ENCODE results near the gene STARD5.

Gene STARD5

GRCh38 chr15:81282606-81282895, 41.4 kb downstream of the STARD5 start:
- no peak overlapping the region for H2BK5ac ChIP-seq (ENCODE audit: low read depth, low read length, poor library complexity, severe bottlenecking)
- peaks cover 11% of the 10 kb centered on the region for H3K4me1 ChIP-seq (ENCODE audit: control insufficient read depth, insufficient read depth, low read depth, low read length)
- H2AFZ ChIP-seq (ENCODE audit: low read depth, low read length): no peak overlapping the region
- H3K27me3 ChIP-seq (ENCODE audit: control insufficient read depth in 1 of 2, insufficient read depth in 1 of 2, low read length in 2 of 2): peaks cover 5 to 52% of the 10 kb centered on the region in 2 experiments
- H2BK12ac ChIP-seq (ENCODE audit: low read length in 2 of 2): no peak overlapping the region
- H3K18ac ChIP-seq (ENCODE audit: low read depth in 1 of 2, low read length in 2 of 2): no peak overlapping the region
- peaks cover 0 to 19% of the 10 kb centered on the region in 2 experiments for H3K36me3 ChIP-seq (ENCODE audit: control insufficient read depth in 1 of 2, insufficient read depth in 2 of 2, low read depth in 1 of 2, low read length in 2 of 2)
- DNase-seq: no peak
- H3K79me1 ChIP-seq (replicated peaks; ENCODE audit: low read length, poor library complexity, severe bottlenecking): no peaks in the 10 kb centered on the region
- H3K14ac ChIP-seq (ENCODE audit: low read length in 2 of 2): no peak overlapping the region
- H3K9ac ChIP-seq (ENCODE audit: low read length): no peak overlapping the region
- no peak overlapping the region for H4K8ac ChIP-seq (ENCODE audit: low read length)
- H3K4me3 ChIP-seq (ENCODE audit: insufficient read depth in 1 of 2, low read depth in 1 of 2, low read length in 2 of 2): no peak overlapping the region
- no peak overlapping the region for H4K91ac ChIP-seq (ENCODE audit: low read length)
- no peak overlapping the region for H2BK15ac ChIP-seq (ENCODE audit: low read depth, poor library complexity, severe bottlenecking)
- H2BK120ac ChIP-seq (ENCODE audit: low read depth, low read length): no peak overlapping the region
- no peak overlapping the region for H3K27ac ChIP-seq (ENCODE audit: low read length, poor library complexity, severe bottlenecking)
- no peak overlapping the region for H2AK5ac ChIP-seq (ENCODE audit: low read length, severe bottlenecking)
- no peak overlapping the region for H3K23ac ChIP-seq (ENCODE audit: low read length in 2 of 2)
- no peak overlapping the region for H3K4me2 ChIP-seq (ENCODE audit: low read length, poor library complexity, severe bottlenecking)
- WGBS: 93% methylated on average over 17 of the region's 18 CpGs
- peaks cover 6% of the 10 kb centered on the region for H3K9me3 ChIP-seq (ENCODE audit: control insufficient read depth, low read length)
- H3K4ac ChIP-seq (ENCODE audit: low read depth in 1 of 2, low read length in 2 of 2): no peak overlapping the region

GRCh38 chr15:81281766-81282605, 42.0 kb downstream of the STARD5 start:
- H3K4me2 ChIP-seq (ENCODE audit: low read length, poor library complexity, severe bottlenecking): no peak overlapping the region
- H3K18ac ChIP-seq (ENCODE audit: low read depth in 1 of 2, low read length in 2 of 2): no peak overlapping the region
- H3K9ac ChIP-seq (ENCODE audit: low read length): no peak overlapping the region
- peaks cover 5 to 47% of the 10 kb centered on the region in 2 experiments for H3K27me3 ChIP-seq (ENCODE audit: control insufficient read depth in 1 of 2, insufficient read depth in 1 of 2, low read length in 2 of 2)
- H2BK15ac ChIP-seq (ENCODE audit: low read depth, poor library complexity, severe bottlenecking): no peak overlapping the region
- 91% methylated on average over 12 of the region's 12 CpGs for WGBS
- peaks cover 11% of the 10 kb centered on the region for H3K9me3 ChIP-seq (ENCODE audit: control insufficient read depth, low read length)
- no peak overlapping the region for H3K27ac ChIP-seq (ENCODE audit: low read length, poor library complexity, severe bottlenecking)
- no peak overlapping the region for H2AFZ ChIP-seq (ENCODE audit: low read depth, low read length)
- no peak overlapping the region for H3K14ac ChIP-seq (ENCODE audit: low read length in 2 of 2)
- H3K4me3 ChIP-seq (ENCODE audit: insufficient read depth in 1 of 2, low read depth in 1 of 2, low read length in 2 of 2): no peak overlapping the region
- no peak overlapping the region for H2AK5ac ChIP-seq (ENCODE audit: low read length, severe bottlenecking)
- H3K79me1 ChIP-seq (replicated peaks; ENCODE audit: low read length, poor library complexity, severe bottlenecking): no peaks in the 10 kb centered on the region
- H3K4ac ChIP-seq (ENCODE audit: low read depth in 1 of 2, low read length in 2 of 2): no peak overlapping the region
- H3K4me1 ChIP-seq (ENCODE audit: control insufficient read depth, insufficient read depth, low read depth, low read length): peaks cover 11% of the 10 kb centered on the region
- no peak overlapping the region for H2BK5ac ChIP-seq (ENCODE audit: low read depth, low read length, poor library complexity, severe bottlenecking)
- peaks cover 0 to 17% of the 10 kb centered on the region in 2 experiments for H3K36me3 ChIP-seq (ENCODE audit: control insufficient read depth in 1 of 2, insufficient read depth in 2 of 2, low read depth in 1 of 2, low read length in 2 of 2)
- DNase-seq: no peak
- no peak overlapping the region for H3K23ac ChIP-seq (ENCODE audit: low read length in 2 of 2)
- H2BK120ac ChIP-seq (ENCODE audit: low read depth, low read length): no peak overlapping the region
- H4K8ac ChIP-seq (ENCODE audit: low read length): no peak overlapping the region
- no peak overlapping the region for H2BK12ac ChIP-seq (ENCODE audit: low read length in 2 of 2)
- H4K91ac ChIP-seq (ENCODE audit: low read length): no peak overlapping the region

- H3K9ac ChIP-seq (ENCODE audit: low read length): no peak overlapping the region
- H2BK5ac ChIP-seq (ENCODE audit: low read depth, low read length, poor library complexity, severe bottlenecking): no peak overlapping the region
- H3K4ac ChIP-seq (ENCODE audit: low read depth in 1 of 2, low read length in 2 of 2): no peak overlapping the region
- peak overlapping the region in 1 of 2 experiments; percentile 1 for H3K14ac ChIP-seq (ENCODE audit: low read length in 2 of 2)
- H3K4me1 ChIP-seq (ENCODE audit: control insufficient read depth, insufficient read depth, low read depth, low read length): peaks cover 11% of the 10 kb centered on the region
- H3K79me1 ChIP-seq (replicated peaks; ENCODE audit: low read length, poor library complexity, severe bottlenecking): no peaks in the 10 kb centered on the region
- H2BK12ac ChIP-seq (ENCODE audit: low read length in 2 of 2): no peak overlapping the region
- H2AFZ ChIP-seq (ENCODE audit: low read depth, low read length): no peak overlapping the region
- H2AK5ac ChIP-seq (ENCODE audit: low read length, severe bottlenecking): no peak overlapping the region
- no peak overlapping the region for H3K4me2 ChIP-seq (ENCODE audit: low read length, poor library complexity, severe bottlenecking)
- H2BK120ac ChIP-seq (ENCODE audit: low read depth, low read length): no peak overlapping the region
- WGBS: 81% methylated on average over 3 of the region's 3 CpGs
- H4K8ac ChIP-seq (ENCODE audit: low read length): no peak overlapping the region
- H3K27ac ChIP-seq (ENCODE audit: low read length, poor library complexity, severe bottlenecking): no peak overlapping the region
- H3K4me3 ChIP-seq (ENCODE audit: insufficient read depth in 1 of 2, low read depth in 1 of 2, low read length in 2 of 2): no peak overlapping the region
- no peak overlapping the region for H4K91ac ChIP-seq (ENCODE audit: low read length)
- H3K23ac ChIP-seq (ENCODE audit: low read length in 2 of 2): no peak overlapping the region
- no peak overlapping the region for H2BK15ac ChIP-seq (ENCODE audit: low read depth, poor library complexity, severe bottlenecking)
- H3K9me3 ChIP-seq (ENCODE audit: control insufficient read depth, low read length): peaks cover 14% of the 10 kb centered on the region
- H3K18ac ChIP-seq (ENCODE audit: low read depth in 1 of 2, low read length in 2 of 2): no peak overlapping the region
- no peak for DNase-seq
- H3K27me3 ChIP-seq (ENCODE audit: control insufficient read depth in 1 of 2, insufficient read depth in 1 of 2, low read length in 2 of 2): peaks cover 5 to 42% of the 10 kb centered on the region in 2 experiments
- peaks cover 0 to 14% of the 10 kb centered on the region in 2 experiments for H3K36me3 ChIP-seq (ENCODE audit: control insufficient read depth in 1 of 2, insufficient read depth in 2 of 2, low read depth in 1 of 2, low read length in 2 of 2)
Measured at GRCh38 chr15:81281456-81281735, 42.5 kb downstream of the STARD5 start.

GRCh38 chr15:81280696-81281455, 43.1 kb downstream of the STARD5 start:
- DNase-seq: no peak
- H3K27ac ChIP-seq (ENCODE audit: low read length, poor library complexity, severe bottlenecking): no peak overlapping the region
- H2BK12ac ChIP-seq (ENCODE audit: low read length in 2 of 2): no peak overlapping the region
- WGBS: 71% methylated on average over 8 of the region's 8 CpGs
- peaks cover 11% of the 10 kb centered on the region for H3K4me1 ChIP-seq (ENCODE audit: control insufficient read depth, insufficient read depth, low read depth, low read length)
- no peak overlapping the region for H3K9ac ChIP-seq (ENCODE audit: low read length)
- H3K79me1 ChIP-seq (replicated peaks; ENCODE audit: low read length, poor library complexity, severe bottlenecking): no peaks in the 10 kb centered on the region
- H2BK5ac ChIP-seq (ENCODE audit: low read depth, low read length, poor library complexity, severe bottlenecking): no peak overlapping the region
- H3K27me3 ChIP-seq (ENCODE audit: control insufficient read depth in 1 of 2, insufficient read depth in 1 of 2, low read length in 2 of 2): peaks cover 5 to 39% of the 10 kb centered on the region in 2 experiments
- H3K9me3 ChIP-seq (ENCODE audit: control insufficient read depth, low read length): peaks cover 14% of the 10 kb centered on the region
- peaks cover 0 to 8% of the 10 kb centered on the region in 2 experiments for H3K36me3 ChIP-seq (ENCODE audit: control insufficient read depth in 1 of 2, insufficient read depth in 2 of 2, low read depth in 1 of 2, low read length in 2 of 2)
- no peak overlapping the region for H2AK5ac ChIP-seq (ENCODE audit: low read length, severe bottlenecking)
- H4K8ac ChIP-seq (ENCODE audit: low read length): no peak overlapping the region
- H3K4me3 ChIP-seq (ENCODE audit: insufficient read depth in 1 of 2, low read depth in 1 of 2, low read length in 2 of 2): no peak overlapping the region
- no peak overlapping the region for H3K23ac ChIP-seq (ENCODE audit: low read length in 2 of 2)
- no peak overlapping the region for H2BK120ac ChIP-seq (ENCODE audit: low read depth, low read length)
- H4K91ac ChIP-seq (ENCODE audit: low read length): no peak overlapping the region
- H3K4ac ChIP-seq (ENCODE audit: low read depth in 1 of 2, low read length in 2 of 2): no peak overlapping the region
- no peak overlapping the region for H2AFZ ChIP-seq (ENCODE audit: low read depth, low read length)
- no peak overlapping the region for H3K18ac ChIP-seq (ENCODE audit: low read depth in 1 of 2, low read length in 2 of 2)
- H2BK15ac ChIP-seq (ENCODE audit: low read depth, poor library complexity, severe bottlenecking): no peak overlapping the region
- H3K14ac ChIP-seq (ENCODE audit: low read length in 2 of 2): peak overlapping the region in 1 of 2 experiments; percentile 1
- no peak overlapping the region for H3K4me2 ChIP-seq (ENCODE audit: low read length, poor library complexity, severe bottlenecking)
